ENCODE results near the gene SPATA13. TPM values are rescaled to one million over a fixed set of nuclear protein-coding genes. Genes with fewer than 3 reads are reported as not detected.

Gene SPATA13
- total and polyA plus RNA-seq, 2 donors (not counting 1 experiment from before 2014, with no cell fraction given) = 5.7 to 8.3 TPM

GRCh38 chr13:24134757-24135156 lies 25.8 kb upstream of the SPATA13 start:
- ChIA-PET POLR2A (interaction anchor here (0.6 kb wide), 1 partner anchor 25 kb away, joined by 3 read pairs; no protein-coding TSS in a partner anchor), CTCF (no interaction called here)
- WGBS (ENCODE audit: insufficient coverage) = 80% methylated on average over 4 of the region's 6 CpGs
- intact Hi-C loops (cut with micrococcal nuclease) = no loop called here
- H3K27me3 ChIP-seq (replicated peaks in 1 of 4; ENCODE audit: control extremely low read depth in 1 of 4, control insufficient read depth in 3 of 4, insufficient read depth in 4 of 4, low read length in 3 of 4) = peaks cover 0 to 8% (median 3%) of the 10 kb centered on the region in 4 experiments
- no peaks in the 10 kb centered on the region for H3K36me3 ChIP-seq (replicated peaks in 1 of 2; ENCODE audit: control extremely low read depth in 1 of 2, control insufficient read depth in 1 of 2, extremely low read depth in 1 of 2, insufficient read depth in 2 of 2, low read length in 1 of 2)
- no peak for DNase-seq
- no peak overlapping the region for H2AFZ ChIP-seq (ENCODE audit: insufficient read depth, low read depth, low read length, poor library complexity, severe bottlenecking)
- Mint-ChIP-seq H3K9me3 (ENCODE audit: insufficient read depth) (peaks cover 6% of the 10 kb centered on the region), H3K27ac (no peak overlapping the region), H3K4me3 (no peak overlapping the region), H3K27me3 (peaks cover 30% of the 10 kb centered on the region), H3K4me1 (no peaks in the 10 kb centered on the region)
- no peak for ATAC-seq (ENCODE audit: low read depth)
- no peak overlapping the region for H3K4me3 ChIP-seq (ENCODE audit: control extremely low read depth in 1 of 5, extremely low read depth in 1 of 5, insufficient read depth in 1 of 5, low read depth in 2 of 5, low read length in 4 of 5)
- no peaks in the 10 kb centered on the region for H4K20me1 ChIP-seq (ENCODE audit: control insufficient read depth, insufficient read depth, low read length, poor library complexity, severe bottlenecking)
- peaks cover 0 to 10% (median 7%) of the 10 kb centered on the region in 3 donors for H3K9me3 ChIP-seq (ENCODE audit: control extremely low read depth in 1 of 3, control insufficient read depth in 2 of 3, insufficient read depth in 1 of 3, low read length in 2 of 3)
- no peaks in the 10 kb centered on the region for H3K79me2 ChIP-seq (ENCODE audit: control insufficient read depth, insufficient read depth, low read length)
- no peak for TF ChIP-seq CTCF (IDR thresholded peaks at IDR 0.05)
- no peak for TF ChIP-seq EZH2 (IDR thresholded peaks at IDR 0.05; ENCODE audit: borderline replicate concordance, insufficient read depth, low read depth, low read length, poor library complexity, severe bottlenecking)
- H3K4me2 ChIP-seq (replicated peaks; ENCODE audit: low read depth, low read length, poor library complexity, severe bottlenecking) = no peak overlapping the region
- H3K9ac ChIP-seq (ENCODE audit: low read length) = no peak overlapping the region
- H3K4me1 ChIP-seq (ENCODE audit: control insufficient read depth in 2 of 2, insufficient read depth in 2 of 2, low read length in 2 of 2) = no peaks in the 10 kb centered on the region
- no peak overlapping the region for H3K27ac ChIP-seq (ENCODE audit: low read length in 2 of 2)

GRCh38 chr13:24135674-24136300 lies 24.7 kb upstream of the SPATA13 start:
- no peak overlapping the region for H3K27ac Mint-ChIP-seq
- ChIA-PET CTCF (interaction anchor here (0.7 kb wide), 1 partner anchor 31 kb away, joined by 4 read pairs; no protein-coding TSS in a partner anchor), POLR2A (no interaction called here)
- Histone ChIP-seq H3K27ac (ENCODE audit: low read length in 2 of 2) (no peak overlapping the region), H4K20me1 (ENCODE audit: control insufficient read depth, insufficient read depth, low read length, poor library complexity, severe bottlenecking) (no peaks in the 10 kb centered on the region), H3K4me1 (ENCODE audit: control insufficient read depth in 2 of 2, insufficient read depth in 2 of 2, low read length in 2 of 2) (no peaks in the 10 kb centered on the region), H3K36me3 (replicated peaks in 1 of 2; ENCODE audit: control extremely low read depth in 1 of 2, control insufficient read depth in 1 of 2, extremely low read depth in 1 of 2, insufficient read depth in 2 of 2, low read length in 1 of 2) (no peaks in the 10 kb centered on the region), H3K9ac (ENCODE audit: low read length) (no peak overlapping the region), H3K4me3 (ENCODE audit: control extremely low read depth in 1 of 5, extremely low read depth in 1 of 5, insufficient read depth in 1 of 5, low read depth in 2 of 5, low read length in 4 of 5) (no peak overlapping the region), H3K27me3 (replicated peaks in 1 of 4; ENCODE audit: control extremely low read depth in 1 of 4, control insufficient read depth in 3 of 4, insufficient read depth in 4 of 4, low read length in 3 of 4) (peaks cover 0 to 4% (median 2%) of the 10 kb centered on the region in 4 experiments), H3K4me2 (replicated peaks; ENCODE audit: low read depth, low read length, poor library complexity, severe bottlenecking) (no peak overlapping the region), H3K79me2 (ENCODE audit: control insufficient read depth, insufficient read depth, low read length) (no peaks in the 10 kb centered on the region), H2AFZ (ENCODE audit: insufficient read depth, low read depth, low read length, poor library complexity, severe bottlenecking) (no peak overlapping the region), H3K9me3 (ENCODE audit: control extremely low read depth in 1 of 3, control insufficient read depth in 2 of 3, insufficient read depth in 1 of 3, low read length in 2 of 3) (peaks cover 0 to 10% (median 7%) of the 10 kb centered on the region in 3 donors)
- TF ChIP-seq CTCF (IDR thresholded peaks at IDR 0.05) = no peak
- no peak for TF ChIP-seq EZH2 (IDR thresholded peaks at IDR 0.05; ENCODE audit: borderline replicate concordance, insufficient read depth, low read depth, low read length, poor library complexity, severe bottlenecking)
- no peak for ATAC-seq (ENCODE audit: low read depth)
- H3K4me3 Mint-ChIP-seq = no peak overlapping the region
- no peaks in the 10 kb centered on the region for H3K4me1 Mint-ChIP-seq
- intact Hi-C loops (cut with micrococcal nuclease) = no loop called here
- no peak for DNase-seq
- H3K27me3 Mint-ChIP-seq = peaks cover 21% of the 10 kb centered on the region
- WGBS (ENCODE audit: insufficient coverage) = 100% methylated on average over 1 of the region's 5 CpGs
- peaks cover 6% of the 10 kb centered on the region for H3K9me3 Mint-ChIP-seq (ENCODE audit: insufficient read depth)

All from B cell (primary cell).